K562 (cell line): ENCODE data around the gene TCFL5. TPM values are rescaled to one million over a fixed set of nuclear protein-coding genes. Genes with fewer than 3 reads are reported as not detected.

Source experiments
- ATAC-seq: fragments of 200-7000 bp; cut with Tn5 transposase; 3 replicates; pipeline ENCODE4 v1.9.1; 2020; ENCODE audit warnings: moderate library complexity
- BruUV-seq: library from RNA; stranded (reverse); fragments of 400-500 nt; replicated peaks from 2 replicates; lab custom pipeline; 2021; lab: Mats Ljungman, UMichigan
- CTCF ChIA-PET: fragments of 300-600 bp; formaldehyde crosslinking; extraction: SDS; loops from one replicate; lab custom pipeline; 2021; ENCODE audit warnings: low intra/inter-chr PET ratio; lab: Yijun Ruan, JAX
- POLR2A ChIA-PET: fragments of 300-600, 350-650 bp; sonication (Branson Sonifier 250); formaldehyde crosslinking; extraction: SDS; loops from one replicate; lab custom pipeline; 2021; ENCODE audit warnings: antibody characterized with exemption, inconsistent platforms; lab: Yijun Ruan, JAX
- DNase-seq, 4 experiments: peaks; one replicate each; pipeline versions ENCODE4 v3.0.0 to v3.0.0-alpha.2; 2011 to 2018; ENCODE audit warnings: low spot score in 3 of 4, mixed read lengths in 3 of 4; ENCODE audit errors: extremely low read depth in 1 of 4
- FAIRE-seq: peaks from 2 replicates; lab custom pipeline; 2011; peaks lifted over from hg19 to GRCh38; lab: Jason Lieb, UNC
- H2AFZ ChIP-seq: 2 replicates; pipeline ENCODE4 v1.6.0; 2011; ENCODE audit warnings: low read depth, low read length, control low read depth, inconsistent platforms
- H3K27ac ChIP-seq: fragments of 200-600 bp; 3 replicates; pipeline ENCODE4 v1.8.0; 2011; ENCODE audit warnings: low read depth, mild to moderate bottlenecking, control low read depth, inconsistent platforms, low read length, moderate library complexity, mixed read lengths; ENCODE audit errors: extremely low read depth
- H3K27me3 ChIP-seq, 2 experiments: fragments of 300-600 bp in 1 of 2; 2 replicates in 1 of 2; 3 replicates in 1 of 2; pipeline versions ENCODE4 v1.6.0 to v1.8.0; 2011; ENCODE audit warnings: inconsistent platforms in 2 of 2, low read length in 2 of 2, mild to moderate bottlenecking in 1 of 2, mixed read lengths in 1 of 2, moderate library complexity in 1 of 2; ENCODE audit not compliant: control insufficient read depth in 2 of 2, insufficient read depth in 2 of 2
- H3K36me3 ChIP-seq: fragments of 300-600 bp; 3 replicates; pipeline ENCODE4 v1.8.0; 2011; ENCODE audit warnings: mild to moderate bottlenecking, low read length, inconsistent platforms; ENCODE audit not compliant: control insufficient read depth, insufficient read depth
- H3K4me1 ChIP-seq, 2 experiments: fragments of 200-600 bp in 1 of 2; replicated peaks in 1 of 2; 2 replicates in 1 of 2; 3 replicates in 1 of 2; pipeline versions ENCODE4 v1.5.1 to v1.8.0; 2011; ENCODE audit warnings: inconsistent platforms in 2 of 2, low read length in 2 of 2, mild to moderate bottlenecking in 1 of 2, mixed read lengths in 1 of 2, moderate library complexity in 1 of 2; ENCODE audit not compliant: control insufficient read depth in 2 of 2, insufficient read depth in 2 of 2
- H3K4me2 ChIP-seq: 2 replicates; pipeline ENCODE4 v1.6.1; 2011; ENCODE audit warnings: low read length, control low read depth, inconsistent platforms, mixed read lengths; ENCODE audit not compliant: insufficient read depth
- H3K4me3 ChIP-seq: fragments of 200-600 bp; sonication (generic), shearing (Covaris generic); 2 replicates; pipeline ENCODE4 v1.5.1; 2016; ENCODE audit warnings: control low read depth, inconsistent platforms
- H3K79me2 ChIP-seq: fragments of 200-600 bp; 3 replicates; pipeline ENCODE4 v1.8.0; 2011; ENCODE audit warnings: low read length, inconsistent platforms; ENCODE audit not compliant: control insufficient read depth, insufficient read depth
- H3K9ac ChIP-seq, 2 experiments: 2 replicates each; pipeline versions ENCODE4 v1.6.0 to v1.6.1; 2011; ENCODE audit warnings: low read depth in 2 of 2, low read length in 2 of 2, control low read depth in 1 of 2, inconsistent platforms in 1 of 2, mild to moderate bottlenecking in 1 of 2, mixed read lengths in 1 of 2; ENCODE audit not compliant: insufficient read depth in 1 of 2
- H3K9me1 ChIP-seq: one replicate; pipeline ENCODE4 v1.6.0; 2011; ENCODE audit warnings: inconsistent platforms, mild to moderate bottlenecking, low read length, moderate library complexity; ENCODE audit not compliant: control insufficient read depth, insufficient read depth
- H3K9me3 ChIP-seq: replicated peaks from 2 replicates; pipeline ENCODE4 v1.5.1; 2011; ENCODE audit warnings: low read depth, low read length, inconsistent platforms; ENCODE audit not compliant: control insufficient read depth, insufficient read depth
- H4K20me1 ChIP-seq: replicated peaks from 2 replicates; pipeline ENCODE4 v1.6.1; 2011; ENCODE audit warnings: low read length, inconsistent platforms, mixed read lengths; ENCODE audit not compliant: control insufficient read depth, insufficient read depth
- EHMT2 ChIP-seq: fragments of 450-650 bp; IDR thresholded peaks from 2 replicates; pipeline ENCODE4 v1.6.1; 2018; ENCODE audit warnings: antibody characterized with exemption
- PRMT5 ChIP-seq: sonication (generic); formaldehyde crosslinking; IDR thresholded peaks from 2 replicates; pipeline ENCODE4 v1.5.0; 2020; ENCODE audit warnings: missing genetic modification reagents
- ZNF436 ChIP-seq: fragments of 250-450, 450-650 bp; sonication (Bioruptor Pico); formaldehyde crosslinking; IDR thresholded peaks from 2 replicates; pipeline ENCODE4 v1.7.0; 2020; ENCODE audit warnings: mild to moderate bottlenecking
- ZNF76 ChIP-seq: fragments of 250-450 bp; sonication (Bioruptor Pico); IDR thresholded peaks from 2 replicates; pipeline ENCODE4 v1.4.0; 2020; ENCODE audit warnings: mild to moderate bottlenecking, moderate library complexity, borderline replicate concordance
- WGBS: fragments of 100-300 bp; shearing (Covaris generic); methylation state at CpG from one replicate; pipeline ENCODE4 v1.1.6; 2016; ENCODE audit warnings: low coverage, mixed read lengths; ENCODE audit not compliant: insufficient coverage; ENCODE audit errors: missing lambda C conversion rate; 5-methylcytosine and 5-hydroxymethylcytosine counted together
- in situ Hi-C: fragments of 300-500 bp; cut with MboI; formaldehyde crosslinking; loops from 4 replicates; pipeline ENCODE4 v1.15.0; 2018; ENCODE audit warnings: inconsistent platforms, mixed read lengths
- intact Hi-C: fragments of 100-400 bp; cut with micrococcal nuclease; formaldehyde crosslinking; loops from 2 replicates; pipeline ENCODE4 v1.14.2; 2022
- polyA plus RNA-seq, 8 experiments: library from polyadenylated mRNA; depleted of rRNA in 4 of 8; stranded (reverse) in 5 of 8; unstranded in 3 of 8; fragments of >200 nt; fragmentation: Nextera tagmentation in 2 of 8; fragmentation: Illumina TruSeq in 1 of 8; extraction: Ambion mirVana in 2 of 8; extraction: Trizol in 1 of 8; gene quantifications; 2 replicates each; pipeline versions ENCODE4 v1.2.1 to v1.2.3, GENCODE V29; 2011 to 2014; ENCODE audit warnings: inconsistent platforms in 1 of 8, missing spikeins in 1 of 8
- total RNA-seq, 7 experiments: library from RNA; depleted of rRNA in 6 of 7; stranded (reverse); fragments of >200 nt in 6 of 7; fragmentation: Illumina TruSeq in 2 of 7; extraction: Trizol in 2 of 7; gene quantifications; 2 replicates each; pipeline versions ENCODE4 v1.2.1 to v1.2.3, GENCODE V29; 2011 to 2021; ENCODE audit warnings: low replicate concordance in 1 of 7
- TF ChIP-seq, protein P1 (sequence below), 2 experiments: fragments of 450-650 bp in 1 of 2; sonication (generic) in 1 of 2; formaldehyde crosslinking; conservative IDR thresholded peaks; 2 replicates each; pipeline versions ENCODE4 v1.4.0 to v1.8.1; 2020 to 2022; ENCODE audit warnings: mild to moderate bottlenecking in 1 of 2, missing genetic modification reagents in 1 of 2
- TF ChIP-seq, protein P2 (sequence below), 2 experiments: fragments of 450-650 bp in 1 of 2; sonication (generic) in 1 of 2; formaldehyde crosslinking in 1 of 2; IDR thresholded peaks; 2 replicates each; pipeline versions ENCODE4 v1.7.1 to v1.9.0; 2016 to 2022; ENCODE audit warnings: inconsistent platforms in 1 of 2, mild to moderate bottlenecking in 1 of 2, missing genetic modification reagents in 1 of 2

Gene TCFL5
- total and polyA plus RNA-seq, 9 of the 15 experiments (the other 6 are each of a cell fraction or from before 2014, with no cell fraction given): 1.00 to 12.6 (median 9.1) TPM

- no peak for TF ChIP-seq ZNF436 (CRISPR knock-in tag)
- TF ChIP-seq, protein P1, sequence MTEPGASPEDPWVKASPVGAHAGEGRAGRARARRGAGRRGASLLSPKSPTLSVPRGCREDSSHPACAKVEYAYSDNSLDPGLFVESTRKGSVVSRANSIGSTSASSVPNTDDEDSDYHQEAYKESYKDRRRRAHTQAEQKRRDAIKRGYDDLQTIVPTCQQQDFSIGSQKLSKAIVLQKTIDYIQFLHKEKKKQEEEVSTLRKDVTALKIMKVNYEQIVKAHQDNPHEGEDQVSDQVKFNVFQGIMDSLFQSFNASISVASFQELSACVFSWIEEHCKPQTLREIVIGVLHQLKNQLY (CRISPR knock-in tag; conservative IDR thresholded peaks at IDR 0.05): no peak
- no peak for TF ChIP-seq EHMT2
- TF ChIP-seq, protein P2, sequence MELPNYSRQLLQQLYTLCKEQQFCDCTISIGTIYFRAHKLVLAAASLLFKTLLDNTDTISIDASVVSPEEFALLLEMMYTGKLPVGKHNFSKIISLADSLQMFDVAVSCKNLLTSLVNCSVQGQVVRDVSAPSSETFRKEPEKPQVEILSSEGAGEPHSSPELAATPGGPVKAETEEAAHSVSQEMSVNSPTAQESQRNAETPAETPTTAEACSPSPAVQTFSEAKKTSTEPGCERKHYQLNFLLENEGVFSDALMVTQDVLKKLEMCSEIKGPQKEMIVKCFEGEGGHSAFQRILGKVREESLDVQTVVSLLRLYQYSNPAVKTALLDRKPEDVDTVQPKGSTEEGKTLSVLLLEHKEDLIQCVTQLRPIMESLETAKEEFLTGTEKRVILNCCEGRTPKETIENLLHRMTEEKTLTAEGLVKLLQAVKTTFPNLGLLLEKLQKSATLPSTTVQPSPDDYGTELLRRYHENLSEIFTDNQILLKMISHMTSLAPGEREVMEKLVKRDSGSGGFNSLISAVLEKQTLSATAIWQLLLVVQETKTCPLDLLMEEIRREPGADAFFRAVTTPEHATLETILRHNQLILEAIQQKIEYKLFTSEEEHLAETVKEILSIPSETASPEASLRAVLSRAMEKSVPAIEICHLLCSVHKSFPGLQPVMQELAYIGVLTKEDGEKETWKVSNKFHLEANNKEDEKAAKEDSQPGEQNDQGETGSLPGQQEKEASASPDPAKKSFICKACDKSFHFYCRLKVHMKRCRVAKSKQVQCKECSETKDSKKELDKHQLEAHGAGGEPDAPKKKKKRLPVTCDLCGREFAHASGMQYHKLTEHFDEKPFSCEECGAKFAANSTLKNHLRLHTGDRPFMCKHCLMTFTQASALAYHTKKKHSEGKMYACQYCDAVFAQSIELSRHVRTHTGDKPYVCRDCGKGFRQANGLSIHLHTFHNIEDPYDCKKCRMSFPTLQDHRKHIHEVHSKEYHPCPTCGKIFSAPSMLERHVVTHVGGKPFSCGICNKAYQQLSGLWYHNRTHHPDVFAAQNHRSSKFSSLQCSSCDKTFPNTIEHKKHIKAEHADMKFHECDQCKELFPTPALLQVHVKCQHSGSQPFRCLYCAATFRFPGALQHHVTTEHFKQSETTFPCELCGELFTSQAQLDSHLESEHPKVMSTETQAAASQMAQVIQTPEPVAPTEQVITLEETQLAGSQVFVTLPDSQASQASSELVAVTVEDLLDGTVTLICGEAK (IDR thresholded peaks at IDR 0.05): no peak
- TF ChIP-seq, protein P2 (CRISPR knock-in tag; IDR thresholded peaks at IDR 0.05): no peak
- no peak for TF ChIP-seq PRMT5
- TF ChIP-seq ZNF76: no peak
- TF ChIP-seq, all 486 proteins: peak for 0
- no peaks in the 10 kb centered on the region for H3K27me3 ChIP-seq
- peak overlapping the region in 1 of 2 experiments; percentile 45; a peak in 1 of 4 replicates for H3K9ac ChIP-seq
- CTCF ChIA-PET: no interaction called here
- ATAC-seq (no peak), DNase-seq (no peak), FAIRE-seq (no peak)
- peaks cover 18 to 98% of the 10 kb centered on the region in 2 experiments for H3K4me1 ChIP-seq
- H3K4me2 ChIP-seq: no peak overlapping the region
- no peak overlapping the region for H2AFZ ChIP-seq
- H3K9me3 ChIP-seq: no peaks in the 10 kb centered on the region
- POLR2A ChIA-PET: interaction anchor here (0.6 to 0.7 kb wide), 2 partner anchors 120 to 124 kb away, joined by 4 to 5 read pairs; no protein-coding TSS in a partner anchor
- intact Hi-C loops: loop anchor here (10.0 kb wide), 1 partner anchor 47 kb away; no protein-coding TSS in a partner anchor
- no peak overlapping the region for H3K4me3 ChIP-seq
- BruUV-seq: no TSS peak
- no peaks in the 10 kb centered on the region for H3K36me3 ChIP-seq
- H3K79me2 ChIP-seq: no peaks in the 10 kb centered on the region
- H3K9me1 ChIP-seq: no peaks in the 10 kb centered on the region
- H3K27ac ChIP-seq: no peak overlapping the region
- 5% methylated on average over 5 of the region's 9 CpGs for WGBS
- in situ Hi-C loops: loop anchor here (10.0 kb wide), 1 partner anchor 187 kb away; no protein-coding TSS in a partner anchor
- 0 out of 2 replicates have a peak, but pooled peaks cover 3% of the 10 kb centered on the region for H4K20me1 ChIP-seq
Measured at GRCh38 chr20:62828051-62828450, 33.6 kb downstream of the TCFL5 start.
